Measurements from ENCODE around the gene CLRN3.

Gene CLRN3

GRCh38 chr10:127849224-127849623 lies 43.5 kb downstream of the CLRN3 start:
- DNase-seq (ENCODE audit: low read depth in 4 of 4, low spot score in 1 of 4): no peak

GRCh38 chr10:127848226-127848625 lies 44.5 kb downstream of the CLRN3 start:
- DNase-seq (ENCODE audit: low read depth in 4 of 4, low spot score in 1 of 4): no peak

GRCh38 chr10:127845756-127846155 lies 47.0 kb downstream of the CLRN3 start:
- DNase-seq (ENCODE audit: low read depth in 4 of 4, low spot score in 1 of 4): no peak

- DNase-seq (ENCODE audit: low read depth in 4 of 4, low spot score in 1 of 4): no peak
These were observed 51.9 kb downstream of the CLRN3 start for GRCh38 chr10:127840884-127841283.

- no peak for DNase-seq (ENCODE audit: low read depth in 4 of 4, low spot score in 1 of 4)
These were observed 55.8 kb downstream of the CLRN3 start for GRCh38 chr10:127836966-127837365.

GRCh38 chr10:127836176-127836575 lies 56.6 kb downstream of the CLRN3 start:
- no peak for DNase-seq (ENCODE audit: low read depth in 4 of 4, low spot score in 1 of 4)

- DNase-seq (ENCODE audit: low read depth in 4 of 4, low spot score in 1 of 4): no peak
These were observed 58.0 kb downstream of the CLRN3 start for GRCh38 chr10:127834791-127835190.

- no peak for DNase-seq (ENCODE audit: low read depth in 4 of 4, low spot score in 1 of 4)
These were observed 58.5 kb downstream of the CLRN3 start for GRCh38 chr10:127834221-127834620.

GRCh38 chr10:127833804-127834203 lies 58.9 kb downstream of the CLRN3 start:
- DNase-seq (ENCODE audit: low read depth in 4 of 4, low spot score in 1 of 4): no peak

GRCh38 chr10:127832501-127832900 lies 60.2 kb downstream of the CLRN3 start:
- DNase-seq (ENCODE audit: low read depth in 4 of 4, low spot score in 1 of 4): no peak

GRCh38 chr10:127830414-127830813 lies 62.3 kb downstream of the CLRN3 start:
- no peak for DNase-seq (ENCODE audit: low read depth in 4 of 4, low spot score in 1 of 4)

All from stimulated activated CD4-positive, alpha-beta T cell treated with anti-CD3 and anti-CD28 coated beads, Interleukin-1b, Interleukin-23, amount 100 ng/mL, for 24 hours (primary cell).